Esophagus muscularis mucosa (tissue), 4 donors: Measurements from ENCODE around the gene LTBP1. TPM values are rescaled to one million over a fixed set of nuclear protein-coding genes. Genes with fewer than 3 reads are reported as not detected.

Experiments used
- DNase-seq: peaks from one replicate; pipeline ENCODE4 v3.0.0-alpha.2; 2017; ENCODE audit errors: extremely low spot score
- H3K27ac ChIP-seq, 4 donors: fragments of 200-600 bp; sonication (generic); replicated peaks in 1 of 4; 1 replicate in 3 of 4; 2 replicates in 1 of 4; pipeline ENCODE4 v1.5.1; 2016 to 2019; ENCODE audit warnings: mild to moderate bottlenecking in 1 of 4
- H3K27me3 ChIP-seq, 4 donors: fragments of 200-600 bp; sonication (generic); one replicate each; pipeline versions ENCODE4 v1.5.1 to v1.6.0; 2016 to 2019
- H3K36me3 ChIP-seq, 4 donors: fragments of 200-600 bp; sonication (generic); one replicate each; pipeline ENCODE4 v1.5.1; 2016 to 2019
- H3K4me1 ChIP-seq, 4 donors: fragments of 200-600 bp; sonication (generic); one replicate each; pipeline ENCODE4 v1.5.1; 2016 to 2019
- H3K4me3 ChIP-seq, 4 donors: fragments of 200-600 bp; sonication (generic); 1 replicate in 2 of 4; 2 replicates in 2 of 4; pipeline ENCODE4 v1.5.1; 2016 to 2019; ENCODE audit warnings: mild to moderate bottlenecking in 4 of 4, moderate library complexity in 1 of 4
- H3K9me3 ChIP-seq, 4 donors: fragments of 200-600 bp; sonication (generic); 1 replicate in 3 of 4; 2 replicates in 1 of 4; pipeline ENCODE4 v1.5.1; 2016 to 2019
- CTCF ChIP-seq, 3 experiments: fragments of 200-600 bp in 2 of 3; fragments of 450-650 bp in 1 of 3; sonication (generic) in 2 of 3; IDR thresholded peaks; one replicate each; pipeline ENCODE4 v1.5.1; 2017 to 2019; ENCODE audit warnings: antibody characterized with exemption in 3 of 3, mild to moderate bottlenecking in 2 of 3, moderate library complexity in 1 of 3
- EP300 ChIP-seq: sonication (generic); formaldehyde crosslinking; IDR thresholded peaks from one replicate; pipeline ENCODE4 v1.6.1; 2017; ENCODE audit warnings: antibody characterized with exemption
- POLR2A ChIP-seq: fragments of 450-650 bp; IDR thresholded peaks from one replicate; pipeline ENCODE4 v1.6.1; 2017; ENCODE audit warnings: antibody characterized with exemption, moderate library complexity, mild to moderate bottlenecking, low read depth
- POLR2AphosphoS5 ChIP-seq, 2 donors: sonication (generic); formaldehyde crosslinking; IDR thresholded peaks; one replicate each; pipeline ENCODE4 v1.6.1; 2017; ENCODE audit warnings: antibody characterized with exemption in 2 of 2
- WGBS: methylation state at CpG from one replicate; pipeline ENCODE4 v1.1.5; 2018; 5-methylcytosine and 5-hydroxymethylcytosine counted together
- intact Hi-C: fragments of 100-400 bp; cut with DNase I; formaldehyde crosslinking; loops from one replicate; pipeline ENCODE4 v1.15.1; 2023
- total RNA-seq, 4 donors: library from RNA; depleted of rRNA; stranded (reverse); fragments of >200 nt; gene quantifications; one replicate each; pipeline versions ENCODE4 v1.1.0 to v1.2.1, GENCODE V29; 2016

Gene LTBP1
- total RNA-seq, 4 donors from 2014 or later, result 254 to 465 (median 368) TPM

DNA sequence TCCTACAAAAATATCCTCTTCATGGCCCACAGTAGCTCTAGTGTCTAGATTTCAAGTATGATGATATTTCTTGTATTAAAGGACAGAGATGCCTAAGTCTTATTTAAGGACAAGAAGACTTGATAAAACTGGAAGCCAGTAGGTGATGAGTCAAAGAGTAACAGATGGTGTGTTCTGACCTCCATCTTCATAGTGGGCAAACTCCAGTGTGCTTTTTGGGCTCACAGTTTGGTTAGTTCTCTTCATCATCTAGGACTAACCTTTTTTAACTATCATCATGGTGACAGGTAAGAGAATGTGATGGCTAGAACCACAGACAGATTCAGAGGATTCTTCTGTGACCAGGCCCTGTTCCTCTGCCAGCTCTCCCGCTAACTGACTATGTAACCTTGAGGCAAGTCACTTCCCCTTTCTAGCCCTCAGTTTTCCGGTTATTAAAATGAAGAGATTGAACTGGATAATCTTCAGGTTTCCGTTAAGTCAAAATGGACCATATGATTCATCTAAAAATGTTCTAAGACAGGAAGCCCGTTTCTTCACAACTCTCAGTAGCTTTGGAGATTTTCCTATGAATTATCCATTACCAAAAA lies 389.4 kb downstream of the LTBP1 start:
- TF ChIP-seq POLR2A (no peak), POLR2AphosphoS5 (IDR thresholded peaks at IDR 0.05) (no peak), CTCF (IDR thresholded peaks at IDR 0.05) (no peak), EP300 (no peak)
- WGBS, result 79% methylated on average over 4 of the region's 4 CpGs
- Histone ChIP-seq H3K9me3 (no peaks in the 10 kb centered on the region), H3K27me3 (no peaks in the 10 kb centered on the region), H3K4me1 (peaks cover 5 to 19% (median 14%) of the 10 kb centered on the region in 4 donors), H3K36me3 (no peaks in the 10 kb centered on the region), H3K27ac (no peak overlapping the region), H3K4me3 (no peak overlapping the region)
- intact Hi-C loops, result no loop called here
- no peak for DNase-seq

DNA sequence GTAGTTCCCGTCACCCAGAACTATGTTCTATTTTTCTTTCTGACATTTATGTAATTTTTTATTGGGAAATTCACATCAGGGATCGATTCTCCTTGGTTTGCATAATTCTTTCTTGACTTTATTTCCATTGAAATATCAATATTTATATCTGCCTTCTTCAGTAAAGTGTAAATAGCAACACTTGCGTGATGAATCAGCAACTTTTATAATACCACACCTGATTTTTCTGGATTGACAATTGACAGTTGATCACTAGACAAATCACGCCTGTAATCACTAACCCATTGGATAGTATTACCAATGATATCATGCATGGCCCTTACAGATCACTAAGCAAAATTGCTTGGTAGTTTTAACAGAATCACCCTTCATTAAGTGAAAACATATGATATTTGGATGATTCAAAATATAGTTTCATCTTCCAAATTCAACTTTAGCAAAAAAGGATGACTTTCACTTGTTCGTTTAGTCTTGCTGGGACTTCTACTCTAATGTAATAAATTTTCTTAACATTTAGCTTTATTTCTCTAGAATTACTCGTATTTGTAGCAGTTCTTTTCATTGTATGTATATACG lies 390.7 kb downstream of the LTBP1 start:
- peaks cover 5 to 19% (median 14%) of the 10 kb centered on the region in 4 donors for H3K4me1 ChIP-seq
- no peaks in the 10 kb centered on the region for H3K27me3 ChIP-seq
- H3K9me3 ChIP-seq, result no peaks in the 10 kb centered on the region
- WGBS, result 82% methylated on average over 7 of the region's 7 CpGs
- no peak overlapping the region for H3K4me3 ChIP-seq
- no peak for TF ChIP-seq POLR2AphosphoS5 (IDR thresholded peaks at IDR 0.05)
- no peak for TF ChIP-seq POLR2A
- TF ChIP-seq EP300, result no peak
- TF ChIP-seq CTCF (IDR thresholded peaks at IDR 0.05), result no peak
- peaks cover 0 to 3% (median 0%) of the 10 kb centered on the region in 4 donors for H3K36me3 ChIP-seq
- DNase-seq, result no peak
- no peak overlapping the region for H3K27ac ChIP-seq
- intact Hi-C loops, result no loop called here

GRCh38 chr2:33337981-33338380 lies 391.2 kb downstream of the LTBP1 start:
- Histone ChIP-seq H3K27ac (no peak overlapping the region), H3K4me1 (peaks cover 5 to 19% (median 14%) of the 10 kb centered on the region in 4 donors), H3K27me3 (no peaks in the 10 kb centered on the region), H3K9me3 (no peaks in the 10 kb centered on the region), H3K36me3 (peaks cover 0 to 8% (median 0%) of the 10 kb centered on the region in 4 donors), H3K4me3 (no peak overlapping the region)
- intact Hi-C loops, result no loop called here
- TF ChIP-seq CTCF (IDR thresholded peaks at IDR 0.05), result no peak
- no peak for TF ChIP-seq POLR2A
- no peak for TF ChIP-seq POLR2AphosphoS5 (IDR thresholded peaks at IDR 0.05)
- TF ChIP-seq EP300, result no peak
- DNase-seq, result no peak
- 84% methylated on average over 4 of the region's 4 CpGs for WGBS

DNA sequence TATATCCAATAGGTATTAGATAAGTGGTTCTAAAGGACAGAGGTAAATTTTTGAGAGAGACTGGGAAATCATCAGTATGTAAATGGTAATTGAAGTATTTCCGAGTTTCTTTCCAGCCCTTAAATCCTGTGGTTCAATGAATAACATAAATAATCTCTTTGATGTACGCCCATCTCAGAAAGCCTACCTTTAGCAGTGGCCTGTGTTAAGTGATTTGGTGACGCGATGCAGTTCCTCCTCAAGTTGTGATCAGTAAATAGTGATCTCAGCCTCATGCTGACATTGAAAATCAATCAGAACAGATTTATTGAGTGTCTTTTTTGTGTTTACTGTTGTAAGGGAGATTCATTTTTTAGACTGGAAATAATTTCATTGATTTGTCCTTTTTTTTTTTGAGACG lies 392.5 kb downstream of the LTBP1 start:
- TF ChIP-seq CTCF (IDR thresholded peaks at IDR 0.05), result no peak
- TF ChIP-seq EP300, result no peak
- TF ChIP-seq POLR2A, result no peak
- no peak for TF ChIP-seq POLR2AphosphoS5 (IDR thresholded peaks at IDR 0.05)
- H3K4me3 ChIP-seq, result no peak overlapping the region
- H3K27ac ChIP-seq, result peak overlapping the region in 1 of 4 donors; percentile 5
- no peaks in the 10 kb centered on the region for H3K9me3 ChIP-seq
- peaks cover 0 to 19% (median 3%) of the 10 kb centered on the region in 4 donors for H3K36me3 ChIP-seq
- no peaks in the 10 kb centered on the region for H3K27me3 ChIP-seq
- no peak for DNase-seq
- 91% methylated on average over 5 of the region's 5 CpGs for WGBS
- intact Hi-C loops, result no loop called here
- peaks cover 5 to 19% (median 14%) of the 10 kb centered on the region in 4 donors for H3K4me1 ChIP-seq
